GM23338 (cell line): ENCODE results near the gene MAGI1. TPM values are rescaled to one million over a fixed set of nuclear protein-coding genes. Genes with fewer than 3 reads are reported as not detected.

Experiments
- ATAC-seq: fragments of 200-7000 bp; cut with Tn5 transposase; 3 replicates; pipeline ENCODE4 v1.9.1; 2020
- DNase-seq: peaks from one replicate; pipeline ENCODE4 v3.0.0-alpha.2; 2015; ENCODE audit warnings: low spot score
- H2AFZ ChIP-seq: fragments of 200-600 bp; sonication (generic); 2 replicates; pipeline ENCODE4 v1.8.0; 2016; ENCODE audit warnings: antibody characterized with exemption, mild to moderate bottlenecking, moderate library complexity
- H3F3A ChIP-seq: fragments of 200-600 bp; sonication (generic); replicated peaks from 2 replicates; pipeline ENCODE4 v1.8.0; 2017; ENCODE audit warnings: antibody characterized with exemption, mixed run types, low read depth
- H3K27ac ChIP-seq: fragments of 200-600 bp; sonication (generic); 2 replicates; pipeline ENCODE4 v1.6.1; 2016; ENCODE audit warnings: low read depth
- H3K27me3 ChIP-seq: fragments of 200-600 bp; sonication (generic); 2 replicates; pipeline ENCODE4 v1.8.0; 2016; ENCODE audit warnings: mild to moderate bottlenecking, mixed run types, moderate library complexity; ENCODE audit not compliant: insufficient read depth
- H3K36me3 ChIP-seq: fragments of 200-600 bp; sonication (generic); 2 replicates; pipeline ENCODE4 v1.8.0; 2016; ENCODE audit warnings: mild to moderate bottlenecking; ENCODE audit not compliant: insufficient read depth
- H3K4me1 ChIP-seq: fragments of 200-600 bp; sonication (generic); 2 replicates; pipeline ENCODE4 v1.8.0; 2016; ENCODE audit warnings: mild to moderate bottlenecking, moderate library complexity; ENCODE audit not compliant: insufficient read depth
- H3K4me2 ChIP-seq: fragments of 200-600 bp; sonication (generic); 2 replicates; pipeline ENCODE4 v1.7.1; 2017; ENCODE audit warnings: mixed run types
- H3K4me3 ChIP-seq: fragments of 200-600 bp; sonication (generic); 2 replicates; pipeline ENCODE4 v1.6.1; 2016; ENCODE audit warnings: mixed run types
- H3K79me2 ChIP-seq: fragments of 200-600 bp; sonication (generic); replicated peaks from 2 replicates; pipeline ENCODE4 v1.8.0; 2017; ENCODE audit warnings: mild to moderate bottlenecking; ENCODE audit not compliant: insufficient read depth
- H3K9me2 ChIP-seq: fragments of 200-600 bp; sonication (generic); 2 replicates; pipeline ENCODE4 v1.8.0; 2017; ENCODE audit not compliant: insufficient read depth
- H4K20me1 ChIP-seq: fragments of 200-600 bp; sonication (generic); replicated peaks from 2 replicates; pipeline ENCODE4 v1.8.0; 2017; ENCODE audit warnings: mild to moderate bottlenecking; ENCODE audit not compliant: insufficient read depth
- H3K27ac Mint-ChIP-seq: 2 replicates; pipeline ENCODE4 v1.8.0; 2020; ENCODE audit warnings: inconsistent platforms, mild to moderate bottlenecking, moderate library complexity, mixed read lengths
- H3K27me3 Mint-ChIP-seq: 3 replicates; pipeline ENCODE4 v1.8.0; 2022; ENCODE audit warnings: low read depth, mild to moderate bottlenecking, moderate library complexity, mixed read lengths, inconsistent platforms; ENCODE audit not compliant: insufficient read depth, poor library complexity
- H3K36me3 Mint-ChIP-seq: 3 replicates; pipeline ENCODE4 v1.8.0; 2021; ENCODE audit warnings: low read depth, mild to moderate bottlenecking, inconsistent platforms, moderate library complexity, mixed read lengths
- H3K4me1 Mint-ChIP-seq: 3 replicates; pipeline ENCODE4 v1.8.0; 2020; ENCODE audit warnings: mild to moderate bottlenecking, inconsistent platforms, mixed read lengths
- H3K4me3 Mint-ChIP-seq: 3 replicates; pipeline ENCODE4 v1.8.0; 2021; ENCODE audit warnings: moderate library complexity, mild to moderate bottlenecking, inconsistent platforms, mixed read lengths
- H3K9me3 Mint-ChIP-seq: 3 replicates; pipeline ENCODE4 v1.8.0; 2020; ENCODE audit warnings: moderate library complexity, mild to moderate bottlenecking, inconsistent platforms, mixed read lengths
- CREB1 ChIP-seq: fragments of 250-450 bp; sonication (Bioruptor Pico); IDR thresholded peaks from 2 replicates; pipeline ENCODE4 v1.5.0; 2020; ENCODE audit warnings: low read depth, mild to moderate bottlenecking, moderate library complexity
- CTCF ChIP-seq, 2 experiments: fragments of 200-600 bp in 1 of 2; sonication (generic) in 1 of 2; conservative IDR thresholded peaks; 2 replicates each; pipeline versions ENCODE4 v1.5.1 to v1.6.1; 2016 to 2017; ENCODE audit warnings: antibody characterized with exemption in 2 of 2, low read depth in 2 of 2, mild to moderate bottlenecking in 2 of 2, moderate library complexity in 1 of 2
- ETS1 ChIP-seq: IDR thresholded peaks from 2 replicates; pipeline ENCODE4 v1.6.1; 2016; ENCODE audit warnings: antibody characterized with exemption
- EZH2 ChIP-seq: fragments of 200-600 bp; sonication (generic); IDR thresholded peaks from one replicate; pipeline ENCODE4 v1.8.0; 2017; ENCODE audit warnings: antibody characterized with exemption, mild to moderate bottlenecking, low read depth; ENCODE audit not compliant: unreplicated experiment
- JUNB ChIP-seq: IDR thresholded peaks from one replicate; pipeline ENCODE4 v1.6.1; 2016; ENCODE audit warnings: antibody characterized with exemption; ENCODE audit not compliant: unreplicated experiment
- NANOG ChIP-seq: IDR thresholded peaks from 2 replicates; pipeline ENCODE4 v1.6.1; 2016; ENCODE audit warnings: antibody characterized with exemption, borderline replicate concordance
- POLR2AphosphoS5 ChIP-seq: IDR thresholded peaks from 2 replicates; pipeline ENCODE4 v1.6.1; 2016; ENCODE audit warnings: antibody characterized with exemption, low read depth
- REST ChIP-seq: IDR thresholded peaks from one replicate; pipeline ENCODE4 v1.6.1; 2018; ENCODE audit warnings: antibody characterized with exemption; ENCODE audit not compliant: unreplicated experiment
- STAT1 ChIP-seq: IDR thresholded peaks from one replicate; pipeline ENCODE4 v1.6.1; 2016; ENCODE audit warnings: antibody characterized with exemption; ENCODE audit not compliant: unreplicated experiment
- ZNF114 ChIP-seq: fragments of 250-450 bp; sonication (Bioruptor Pico); IDR thresholded peaks from 2 replicates; pipeline ENCODE4 v1.5.0; 2020; ENCODE audit warnings: mild to moderate bottlenecking, moderate library complexity
- ZNF331 ChIP-seq: fragments of 250-450 bp; sonication (Bioruptor Pico); IDR thresholded peaks from 2 replicates; pipeline ENCODE4 v1.5.0; 2020; ENCODE audit warnings: low read depth, mild to moderate bottlenecking, moderate library complexity
- polyA plus RNA-seq: library from polyadenylated mRNA; unstranded; fragments of >200 nt; fragmentation: Nextera tagmentation; extraction: Ambion mirVana; gene quantifications from 2 replicates; pipeline ENCODE4 v1.2.1, GENCODE V29; 2016
- total RNA-seq: library from RNA; depleted of rRNA; stranded (reverse); fragments of >200 nt; shearing (Covaris generic); gene quantifications from 2 replicates; pipeline ENCODE4 v1.2.3, GENCODE V29; 2014

MAGI1 gene
- total and polyA plus RNA-seq, 2 experiments from 2014 or later = 27.4 to 71.2 TPM

GRCh38 chr3:66080167-66080566 is 41.4 kb upstream of the MAGI1 start:
- Histone ChIP-seq H3K9me2 (no peaks in the 10 kb centered on the region; the same call in 1 of the 2 replicates), H3K27ac (no peak overlapping the region), H3K4me1 (no peaks in the 10 kb centered on the region), H3K27me3 (no peaks in the 10 kb centered on the region), H3F3A (no peaks in the 10 kb centered on the region), H3K4me3 (no peak overlapping the region), H4K20me1 (no peaks in the 10 kb centered on the region), H3K36me3 (no peaks in the 10 kb centered on the region), H2AFZ (no peak overlapping the region), H3K79me2 (no peaks in the 10 kb centered on the region), H3K4me2 (no peak overlapping the region)
- Mint-ChIP-seq H3K36me3 (no peaks in the 10 kb centered on the region), H3K27ac (no peak overlapping the region), H3K4me3 (no peak overlapping the region), H3K27me3 (peaks cover 4% of the 10 kb centered on the region), H3K4me1 (peaks cover 11% of the 10 kb centered on the region), H3K9me3 (no peaks in the 10 kb centered on the region)
- DNase-seq (no peak), ATAC-seq (no peak)
- TF ChIP-seq ZNF114 = no peak
- TF ChIP-seq STAT1 = no peak
- TF ChIP-seq ETS1 = no peak
- TF ChIP-seq CREB1 (CRISPR knock-in tag) = no peak
- TF ChIP-seq ZNF331 = no peak
- no peak for TF ChIP-seq POLR2AphosphoS5
- TF ChIP-seq NANOG = no peak
- no peak for TF ChIP-seq EZH2
- no peak for TF ChIP-seq REST
- no peak for TF ChIP-seq JUNB

GRCh38 chr3:66077973-66078372 is 39.3 kb upstream of the MAGI1 start:
- Histone ChIP-seq H2AFZ (no peak overlapping the region), H4K20me1 (no peaks in the 10 kb centered on the region), H3K4me1 (no peaks in the 10 kb centered on the region), H3K9me2 (peaks cover 3% of the 10 kb centered on the region; the same call in 1 of the 2 replicates), H3K36me3 (no peaks in the 10 kb centered on the region), H3K27ac (no peak overlapping the region), H3K79me2 (no peaks in the 10 kb centered on the region), H3K27me3 (no peaks in the 10 kb centered on the region), H3K4me2 (no peak overlapping the region), H3F3A (no peaks in the 10 kb centered on the region), H3K4me3 (no peak overlapping the region)
- ATAC-seq = no peak
- no peak overlapping the region for H3K4me3 Mint-ChIP-seq
- no peak overlapping the region for H3K27ac Mint-ChIP-seq
- H3K27me3 Mint-ChIP-seq = peaks cover 4% of the 10 kb centered on the region
- DNase-seq = no peak
- no peaks in the 10 kb centered on the region for H3K9me3 Mint-ChIP-seq
- no peaks in the 10 kb centered on the region for H3K36me3 Mint-ChIP-seq
- TF ChIP-seq JUNB (no peak), CTCF (conservative IDR thresholded peaks at IDR 0.05; ENCODE audit: low read depth in 2 of 2) (no peak)
- peaks cover 10% of the 10 kb centered on the region for H3K4me1 Mint-ChIP-seq
